Fibroblast of mammary gland (primary cell): ENCODE results near the gene EHMT1.

ENCODE experiments used
- DNase-seq: peaks from one replicate; pipeline ENCODE4 v3.0.0-alpha.2; 2010; ENCODE audit warnings: low read depth
- H3K4me3 ChIP-seq: 2 replicates; pipeline ENCODE4 v1.5.1; 2011; ENCODE audit warnings: low read depth, mild to moderate bottlenecking, low read length, moderate library complexity; ENCODE audit not compliant: control insufficient read depth
- TF ChIP-seq, protein P1 (sequence below): conservative IDR thresholded peaks from 2 replicates; pipeline ENCODE4 v1.5.1; 2011; ENCODE audit warnings: low read depth, low read length, inconsistent platforms; ENCODE audit not compliant: control insufficient read depth, insufficient read depth

The EHMT1 gene

DNA sequence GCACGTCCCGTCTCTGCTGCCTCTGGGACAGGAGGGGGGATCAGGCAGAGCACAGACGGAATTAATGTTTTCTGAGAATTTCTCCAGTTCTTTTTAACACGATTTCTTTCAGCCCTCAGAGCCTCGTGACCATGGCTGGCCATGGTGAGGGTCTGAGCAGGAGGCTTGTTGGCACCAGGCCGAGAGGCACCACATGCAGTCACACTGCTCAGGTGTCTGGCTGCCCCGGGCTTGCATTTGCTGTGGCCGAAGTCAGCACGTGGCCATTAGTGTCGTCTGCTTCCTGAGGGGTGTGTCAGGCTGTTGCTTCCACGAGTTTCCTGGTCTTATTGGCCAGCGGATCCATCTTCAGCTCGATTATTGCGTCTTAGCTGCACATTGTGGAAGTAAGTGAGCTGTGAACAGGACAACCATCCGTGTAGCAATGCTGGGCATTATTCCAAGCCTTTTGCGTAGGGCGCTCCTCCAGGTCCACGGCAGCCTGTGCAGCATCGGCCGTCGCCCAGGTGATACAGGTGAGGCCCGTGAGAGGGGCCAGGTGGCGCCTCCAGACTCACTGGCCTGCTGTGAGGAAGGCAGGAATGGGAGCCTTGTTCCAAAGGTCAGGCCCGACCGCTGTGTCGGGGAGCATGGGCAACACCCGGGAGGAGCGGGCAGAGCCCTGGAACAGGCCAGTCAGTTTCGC, 144.6 kb downstream of the EHMT1 start:
- H3K4me3 ChIP-seq = no peak overlapping the region
- TF ChIP-seq, protein P1, sequence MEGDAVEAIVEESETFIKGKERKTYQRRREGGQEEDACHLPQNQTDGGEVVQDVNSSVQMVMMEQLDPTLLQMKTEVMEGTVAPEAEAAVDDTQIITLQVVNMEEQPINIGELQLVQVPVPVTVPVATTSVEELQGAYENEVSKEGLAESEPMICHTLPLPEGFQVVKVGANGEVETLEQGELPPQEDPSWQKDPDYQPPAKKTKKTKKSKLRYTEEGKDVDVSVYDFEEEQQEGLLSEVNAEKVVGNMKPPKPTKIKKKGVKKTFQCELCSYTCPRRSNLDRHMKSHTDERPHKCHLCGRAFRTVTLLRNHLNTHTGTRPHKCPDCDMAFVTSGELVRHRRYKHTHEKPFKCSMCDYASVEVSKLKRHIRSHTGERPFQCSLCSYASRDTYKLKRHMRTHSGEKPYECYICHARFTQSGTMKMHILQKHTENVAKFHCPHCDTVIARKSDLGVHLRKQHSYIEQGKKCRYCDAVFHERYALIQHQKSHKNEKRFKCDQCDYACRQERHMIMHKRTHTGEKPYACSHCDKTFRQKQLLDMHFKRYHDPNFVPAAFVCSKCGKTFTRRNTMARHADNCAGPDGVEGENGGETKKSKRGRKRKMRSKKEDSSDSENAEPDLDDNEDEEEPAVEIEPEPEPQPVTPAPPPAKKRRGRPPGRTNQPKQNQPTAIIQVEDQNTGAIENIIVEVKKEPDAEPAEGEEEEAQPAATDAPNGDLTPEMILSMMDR = no peak
- DNase-seq = no peak

DNA sequence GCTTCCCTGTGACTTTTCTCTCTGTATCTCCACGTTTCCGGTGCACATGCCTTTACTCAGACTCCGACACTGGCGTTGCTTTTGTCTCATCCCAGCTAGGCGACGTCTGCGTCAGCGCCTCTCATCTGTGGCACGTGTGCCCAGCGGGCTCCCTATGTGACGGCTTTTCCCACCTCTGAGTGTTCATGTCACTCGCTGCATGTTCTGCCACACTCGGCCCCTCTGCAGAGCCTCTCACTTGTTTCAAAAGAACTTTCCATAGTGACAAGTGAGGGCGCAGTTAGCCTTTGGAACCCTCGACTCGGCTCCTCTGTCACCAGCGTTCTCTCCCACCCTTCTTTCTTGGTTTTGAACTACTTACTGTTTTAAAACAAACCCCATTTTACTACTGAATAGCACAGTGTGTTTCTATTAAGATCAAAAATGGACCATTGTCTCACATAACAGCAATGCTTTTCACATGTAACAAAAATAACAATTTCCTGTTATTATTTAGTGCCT, 145.4 kb downstream of the EHMT1 start:
- H3K4me3 ChIP-seq = no peak overlapping the region
- no peak for DNase-seq
- TF ChIP-seq, protein P1 = no peak

- TF ChIP-seq, protein P1 = no peak
- no peak for DNase-seq
- no peak overlapping the region for H3K4me3 ChIP-seq
These were observed 146.2 kb downstream of the EHMT1 start for GRCh38 chr9:137764981-137765380.

DNA sequence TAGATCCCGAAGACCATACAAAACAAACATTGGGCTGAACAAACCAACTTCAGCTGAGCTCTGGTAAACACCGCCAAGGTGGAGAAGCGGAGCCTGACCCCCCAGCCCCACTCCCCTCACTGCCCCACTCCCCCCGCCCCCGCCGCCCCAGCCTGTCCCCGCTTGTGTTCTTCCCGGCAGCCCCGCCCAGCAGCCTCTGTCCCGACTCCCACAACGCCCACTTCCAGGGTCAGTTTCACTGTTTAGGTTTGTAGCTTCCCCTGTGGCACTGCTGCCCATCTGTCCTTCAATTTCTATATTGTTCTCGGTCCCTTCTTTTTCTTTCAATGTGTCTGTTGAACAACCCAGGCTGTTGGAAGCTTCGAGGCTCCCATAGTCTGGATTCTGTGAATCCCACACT, 146.7 kb downstream of the EHMT1 start:
- H3K4me3 ChIP-seq = no peak overlapping the region
- TF ChIP-seq, protein P1 = no peak
- no peak for DNase-seq

DNA sequence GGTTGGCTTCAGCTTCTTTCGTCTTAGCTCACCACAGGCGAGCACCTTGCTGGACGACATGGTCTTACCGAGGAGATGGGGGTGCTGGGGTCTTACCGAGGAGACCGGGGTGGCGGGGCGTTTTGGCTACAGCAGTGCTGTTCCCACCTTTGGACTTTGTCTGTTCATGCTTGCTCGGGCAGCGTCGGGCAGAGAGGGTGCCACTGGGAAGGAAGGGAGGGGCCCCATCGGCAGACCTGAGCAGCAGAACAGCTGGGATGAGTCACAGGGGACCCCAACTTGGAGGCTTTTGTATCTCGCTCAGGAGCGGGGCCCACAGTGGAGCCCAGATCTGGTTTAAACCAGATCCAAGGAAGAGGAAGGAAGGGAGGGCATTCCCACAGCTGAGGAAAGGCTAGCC, 152.8 kb downstream of the EHMT1 start:
- no peak overlapping the region for H3K4me3 ChIP-seq
- no peak for DNase-seq
- TF ChIP-seq, protein P1 = no peak

DNA sequence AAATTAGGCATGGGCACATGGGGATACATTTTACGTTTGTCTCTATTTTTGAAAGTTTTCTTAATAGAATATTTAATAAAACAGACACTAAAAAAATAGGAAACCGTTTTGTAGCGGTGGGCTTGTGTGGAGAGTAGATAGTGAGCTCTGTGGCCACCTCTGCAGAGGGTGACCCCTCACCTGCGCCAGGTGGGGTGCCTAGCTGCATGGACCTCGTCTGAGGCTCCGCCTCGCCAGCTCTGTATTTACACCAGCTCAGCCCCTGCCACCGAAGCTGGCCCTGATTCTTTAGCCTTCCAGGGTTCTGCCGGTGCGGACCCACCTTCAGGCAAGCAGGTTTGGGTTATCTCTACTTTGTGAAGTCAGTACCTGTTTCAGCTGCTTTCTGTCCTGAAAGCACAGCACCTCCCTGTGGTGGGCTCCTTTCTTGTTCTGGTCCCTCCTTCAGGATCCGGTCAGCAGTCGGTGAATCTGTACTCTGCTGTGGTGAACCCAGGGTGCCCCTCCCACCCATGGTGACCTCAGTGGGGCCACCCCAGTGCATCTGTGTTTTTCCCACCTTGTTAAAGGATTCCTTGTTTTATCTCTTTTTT, 153.6 kb downstream of the EHMT1 start:
- no peak overlapping the region for H3K4me3 ChIP-seq
- TF ChIP-seq, protein P1 = peak; percentile 9
- no peak for DNase-seq
